KMS-11 (cell line): ENCODE data around the gene ZNF175.

Experiments
- H2AFZ ChIP-seq: fragments of 200-600 bp; sonication (generic); 2 replicates; pipeline ENCODE4 v1.6.1; 2016; ENCODE audit warnings: antibody characterized with exemption, mixed run types, low read depth
- H3K27ac ChIP-seq: fragments of 200-600 bp; sonication (generic); 2 replicates; pipeline ENCODE4 v1.6.1; 2016; ENCODE audit warnings: mild to moderate bottlenecking, mixed run types
- H3K27me3 ChIP-seq: fragments of 200-600 bp; sonication (generic); 2 replicates; pipeline ENCODE4 v1.6.1; 2017; ENCODE audit warnings: mild to moderate bottlenecking, low read depth, mixed run types, moderate library complexity; ENCODE audit not compliant: insufficient read depth
- H3K36me3 ChIP-seq: fragments of 200-600 bp; sonication (generic); 2 replicates; pipeline ENCODE4 v1.6.1; 2017; ENCODE audit warnings: mild to moderate bottlenecking, mixed run types; ENCODE audit not compliant: insufficient read depth
- H3K4me1 ChIP-seq: fragments of 200-600 bp; sonication (generic); 2 replicates; pipeline ENCODE4 v1.6.1; 2016; ENCODE audit warnings: mild to moderate bottlenecking, low read depth, mixed run types; ENCODE audit not compliant: poor library complexity, severe bottlenecking
- H3K4me2 ChIP-seq: fragments of 200-600 bp; sonication (generic); 2 replicates; pipeline ENCODE4 v1.7.0; 2016; ENCODE audit warnings: mild to moderate bottlenecking, mixed run types
- H3K4me3 ChIP-seq: fragments of 200-600 bp; sonication (generic); IDR thresholded peaks from 2 replicates; pipeline ENCODE4 v1.6.1; 2017; ENCODE audit warnings: low read depth, low read length, mixed read lengths; ENCODE audit not compliant: insufficient read depth
- H3K79me2 ChIP-seq: fragments of 200-600 bp; sonication (generic); 2 replicates; pipeline ENCODE4 v1.6.1; 2016; ENCODE audit warnings: low read depth, mixed run types; ENCODE audit not compliant: insufficient read depth
- H3K9ac ChIP-seq: fragments of 200-600 bp; sonication (generic); 2 replicates; pipeline ENCODE4 v1.6.1; 2016; ENCODE audit warnings: mild to moderate bottlenecking, mixed run types
- H4K20me1 ChIP-seq: fragments of 200-600 bp; sonication (generic); 2 replicates; pipeline ENCODE4 v1.6.1; 2016; ENCODE audit warnings: mild to moderate bottlenecking, mixed run types; ENCODE audit not compliant: insufficient read depth
- CTCF ChIP-seq: fragments of 200-600 bp; sonication (generic); conservative IDR thresholded peaks from 2 replicates; pipeline ENCODE4 v1.6.1; 2017; ENCODE audit warnings: low read depth, mild to moderate bottlenecking, antibody characterized with exemption, low read length, moderate library complexity, mixed read lengths

ZNF175 gene

GRCh38 chr19:51560339-51560738, 10.7 kb upstream of the ZNF175 start:
- H3K27ac ChIP-seq = no peak overlapping the region
- no peaks in the 10 kb centered on the region for H3K79me2 ChIP-seq
- H3K9ac ChIP-seq = no peak overlapping the region
- no peaks in the 10 kb centered on the region for H3K4me1 ChIP-seq
- no peaks in the 10 kb centered on the region for H3K27me3 ChIP-seq
- H2AFZ ChIP-seq = no peak overlapping the region
- no peak for TF ChIP-seq CTCF
- H3K36me3 ChIP-seq = no peaks in the 10 kb centered on the region
- H3K4me2 ChIP-seq = no peak overlapping the region
- H3K4me3 ChIP-seq = no peak overlapping the region
- no peaks in the 10 kb centered on the region for H4K20me1 ChIP-seq

GRCh38 chr19:51564791-51565190, 6.3 kb upstream of the ZNF175 start:
- Histone ChIP-seq H3K79me2 (no peaks in the 10 kb centered on the region), H3K27me3 (no peaks in the 10 kb centered on the region), H3K27ac (no peak overlapping the region), H3K9ac (no peak overlapping the region), H3K4me1 (no peaks in the 10 kb centered on the region), H2AFZ (no peak overlapping the region), H3K4me3 (no peak overlapping the region), H3K36me3 (no peaks in the 10 kb centered on the region), H4K20me1 (no peaks in the 10 kb centered on the region), H3K4me2 (no peak overlapping the region)
- no peak for TF ChIP-seq CTCF

- H3K4me2 ChIP-seq = no peak overlapping the region
Measured at GRCh38 chr19:51565583-51565982, 5.5 kb upstream of the ZNF175 start.

GRCh38 chr19:51566489-51567100, 4.5 kb upstream of the ZNF175 start:
- no peaks in the 10 kb centered on the region for H4K20me1 ChIP-seq
- no peak overlapping the region for H3K27ac ChIP-seq
- TF ChIP-seq CTCF = no peak
- H3K4me2 ChIP-seq = no peak overlapping the region
- no peaks in the 10 kb centered on the region for H3K79me2 ChIP-seq
- no peak overlapping the region for H3K9ac ChIP-seq
- H2AFZ ChIP-seq = no peak overlapping the region
- H3K27me3 ChIP-seq = no peaks in the 10 kb centered on the region
- no peaks in the 10 kb centered on the region for H3K4me1 ChIP-seq
- H3K36me3 ChIP-seq = no peaks in the 10 kb centered on the region
- no peak overlapping the region for H3K4me3 ChIP-seq

More at GRCh38 chr19:51565583-51565982, 5.5 kb upstream of the ZNF175 start:
- Histone ChIP-seq H3K4me3 (no peak overlapping the region), H3K9ac (no peak overlapping the region), H3K4me1 (no peaks in the 10 kb centered on the region), H3K27me3 (no peaks in the 10 kb centered on the region), H3K79me2 (no peaks in the 10 kb centered on the region), H3K36me3 (no peaks in the 10 kb centered on the region), H2AFZ (no peak overlapping the region), H3K27ac (no peak overlapping the region), H4K20me1 (no peaks in the 10 kb centered on the region)
- no peak for TF ChIP-seq CTCF
